Fibroblast of skin of right quadriceps (primary cell): ENCODE results near the gene FRK.

Experiments used
- DNase-seq: peaks from one replicate; pipeline ENCODE4 v3.0.0-alpha.2; 2013

The FRK gene

DNA sequence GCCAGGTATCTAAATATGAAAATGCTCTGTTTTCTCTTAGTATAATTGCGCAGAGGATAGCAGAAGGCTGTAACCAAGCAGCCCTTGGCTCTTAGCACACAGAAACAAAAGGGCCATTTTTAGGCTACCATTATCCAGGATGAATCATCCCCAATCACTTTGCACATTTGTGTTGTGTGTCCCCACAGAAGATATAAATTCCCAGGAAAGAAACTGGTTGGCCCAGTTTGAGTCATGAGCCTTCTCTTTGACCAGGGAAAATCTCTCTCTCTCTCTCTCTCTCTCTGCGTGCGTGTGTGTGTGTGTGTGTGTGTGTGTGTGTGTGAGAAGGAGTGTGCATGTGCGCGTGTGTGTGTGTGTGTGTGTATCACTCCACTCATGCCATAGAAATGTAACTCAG is 178.5 kb downstream of the FRK start:
- DNase-seq, result no peak
